DND-41 (cell line): Measurements from ENCODE around the gene CEP95.

Experiments used
- ATAC-seq: fragments of 200-7000 bp; cut with Tn5 transposase; 3 replicates; pipeline ENCODE4 v1.9.1; 2021; ENCODE audit warnings: low read depth; ENCODE audit not compliant: insufficient read depth
- DNase-seq: peaks from one replicate; pipeline ENCODE4 v3.0.0-alpha.2; 2020
- H2AFZ ChIP-seq: 2 replicates; pipeline ENCODE4 v1.6.0; 2012; ENCODE audit warnings: low read depth, low read length
- H3K27ac ChIP-seq: 2 replicates; pipeline ENCODE4 v1.5.1; 2012; ENCODE audit warnings: low read length, inconsistent platforms
- H3K27me3 ChIP-seq: fragments of 200-600 bp; sonication (generic); 2 replicates; pipeline ENCODE4 v1.6.0; 2012; ENCODE audit warnings: low read length, mild to moderate bottlenecking, inconsistent platforms; ENCODE audit not compliant: insufficient read depth, poor library complexity
- H3K36me3 ChIP-seq: 2 replicates; pipeline ENCODE4 v1.5.1; 2012; ENCODE audit warnings: low read length, inconsistent platforms; ENCODE audit not compliant: insufficient read depth
- H3K4me1 ChIP-seq: 2 replicates; pipeline ENCODE4 v1.5.1; 2012; ENCODE audit warnings: mild to moderate bottlenecking, low read length; ENCODE audit not compliant: insufficient read depth
- H3K4me2 ChIP-seq: 2 replicates; pipeline ENCODE4 v1.6.0; 2012; ENCODE audit warnings: mild to moderate bottlenecking, moderate library complexity, low read length, inconsistent platforms; ENCODE audit not compliant: insufficient read depth
- H3K4me3 ChIP-seq, 2 experiments: fragments of 200-600 bp in 1 of 2; shearing (Covaris generic) in 1 of 2; 2 replicates each; pipeline ENCODE4 v1.5.1; 2012 to 2016; ENCODE audit warnings: inconsistent platforms in 2 of 2, low read length in 2 of 2, mild to moderate bottlenecking in 2 of 2, low read depth in 1 of 2, moderate library complexity in 1 of 2
- H3K79me2 ChIP-seq: 2 replicates; pipeline ENCODE4 v1.6.0; 2012; ENCODE audit warnings: low read length, inconsistent platforms; ENCODE audit not compliant: insufficient read depth
- H3K9ac ChIP-seq: 2 replicates; pipeline ENCODE4 v1.6.0; 2012; ENCODE audit warnings: low read depth, mild to moderate bottlenecking, inconsistent platforms, low read length, moderate library complexity
- H3K9me3 ChIP-seq: 2 replicates; pipeline ENCODE4 v1.5.1; 2012; ENCODE audit warnings: low read length, moderate library complexity, mild to moderate bottlenecking, inconsistent platforms; ENCODE audit not compliant: insufficient read depth, severe bottlenecking
- H4K20me1 ChIP-seq: 2 replicates; pipeline ENCODE4 v1.6.0; 2012; ENCODE audit warnings: low read length; ENCODE audit not compliant: insufficient read depth
- EZH2 ChIP-seq: IDR thresholded peaks from 3 replicates; pipeline ENCODE4 v1.6.1; 2012; ENCODE audit warnings: borderline replicate concordance, low read depth, mild to moderate bottlenecking, moderate library complexity, low read length, inconsistent platforms; ENCODE audit not compliant: severe bottlenecking
- TF ChIP-seq, protein P1 (sequence below): IDR thresholded peaks from 2 replicates; pipeline ENCODE4 v1.5.1; 2012; ENCODE audit warnings: borderline replicate concordance, low read length, moderate library complexity, mild to moderate bottlenecking; ENCODE audit not compliant: poor library complexity, severe bottlenecking; ENCODE audit errors: extremely low read depth

The CEP95 gene

GRCh38 chr17:64536913-64537312 lies 30.1 kb downstream of the CEP95 start:
- no peak overlapping the region for H3K4me2 ChIP-seq
- H2AFZ ChIP-seq: no peak overlapping the region
- H3K4me3 ChIP-seq: no peak overlapping the region
- H3K79me2 ChIP-seq: no peaks in the 10 kb centered on the region
- no peaks in the 10 kb centered on the region for H4K20me1 ChIP-seq
- no peak for ATAC-seq
- H3K27me3 ChIP-seq: no peaks in the 10 kb centered on the region
- no peak overlapping the region for H3K27ac ChIP-seq
- H3K9me3 ChIP-seq: no peaks in the 10 kb centered on the region
- no peaks in the 10 kb centered on the region for H3K4me1 ChIP-seq
- H3K36me3 ChIP-seq: peaks cover 88% of the 10 kb centered on the region
- no peak overlapping the region for H3K9ac ChIP-seq
- no peak for TF ChIP-seq EZH2
- TF ChIP-seq, protein P1, sequence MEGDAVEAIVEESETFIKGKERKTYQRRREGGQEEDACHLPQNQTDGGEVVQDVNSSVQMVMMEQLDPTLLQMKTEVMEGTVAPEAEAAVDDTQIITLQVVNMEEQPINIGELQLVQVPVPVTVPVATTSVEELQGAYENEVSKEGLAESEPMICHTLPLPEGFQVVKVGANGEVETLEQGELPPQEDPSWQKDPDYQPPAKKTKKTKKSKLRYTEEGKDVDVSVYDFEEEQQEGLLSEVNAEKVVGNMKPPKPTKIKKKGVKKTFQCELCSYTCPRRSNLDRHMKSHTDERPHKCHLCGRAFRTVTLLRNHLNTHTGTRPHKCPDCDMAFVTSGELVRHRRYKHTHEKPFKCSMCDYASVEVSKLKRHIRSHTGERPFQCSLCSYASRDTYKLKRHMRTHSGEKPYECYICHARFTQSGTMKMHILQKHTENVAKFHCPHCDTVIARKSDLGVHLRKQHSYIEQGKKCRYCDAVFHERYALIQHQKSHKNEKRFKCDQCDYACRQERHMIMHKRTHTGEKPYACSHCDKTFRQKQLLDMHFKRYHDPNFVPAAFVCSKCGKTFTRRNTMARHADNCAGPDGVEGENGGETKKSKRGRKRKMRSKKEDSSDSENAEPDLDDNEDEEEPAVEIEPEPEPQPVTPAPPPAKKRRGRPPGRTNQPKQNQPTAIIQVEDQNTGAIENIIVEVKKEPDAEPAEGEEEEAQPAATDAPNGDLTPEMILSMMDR: no peak
- DNase-seq: no peak

- TF ChIP-seq, protein P1: no peak
- no peak for TF ChIP-seq EZH2
- no peaks in the 10 kb centered on the region for H3K9me3 ChIP-seq
- H3K4me1 ChIP-seq: no peaks in the 10 kb centered on the region
- no peaks in the 10 kb centered on the region for H4K20me1 ChIP-seq
- H3K27me3 ChIP-seq: no peaks in the 10 kb centered on the region
- H3K4me3 ChIP-seq: no peak overlapping the region
- H3K4me2 ChIP-seq: no peak overlapping the region
- H3K9ac ChIP-seq: no peak overlapping the region
- H3K27ac ChIP-seq: no peak overlapping the region
- H3K36me3 ChIP-seq: peaks cover 86% of the 10 kb centered on the region
- DNase-seq (no peak), ATAC-seq (no peak)
- H3K79me2 ChIP-seq: no peaks in the 10 kb centered on the region
- H2AFZ ChIP-seq: no peak overlapping the region
Observed at GRCh38 chr17:64537488-64537887, 30.7 kb downstream of the CEP95 start.

DNA sequence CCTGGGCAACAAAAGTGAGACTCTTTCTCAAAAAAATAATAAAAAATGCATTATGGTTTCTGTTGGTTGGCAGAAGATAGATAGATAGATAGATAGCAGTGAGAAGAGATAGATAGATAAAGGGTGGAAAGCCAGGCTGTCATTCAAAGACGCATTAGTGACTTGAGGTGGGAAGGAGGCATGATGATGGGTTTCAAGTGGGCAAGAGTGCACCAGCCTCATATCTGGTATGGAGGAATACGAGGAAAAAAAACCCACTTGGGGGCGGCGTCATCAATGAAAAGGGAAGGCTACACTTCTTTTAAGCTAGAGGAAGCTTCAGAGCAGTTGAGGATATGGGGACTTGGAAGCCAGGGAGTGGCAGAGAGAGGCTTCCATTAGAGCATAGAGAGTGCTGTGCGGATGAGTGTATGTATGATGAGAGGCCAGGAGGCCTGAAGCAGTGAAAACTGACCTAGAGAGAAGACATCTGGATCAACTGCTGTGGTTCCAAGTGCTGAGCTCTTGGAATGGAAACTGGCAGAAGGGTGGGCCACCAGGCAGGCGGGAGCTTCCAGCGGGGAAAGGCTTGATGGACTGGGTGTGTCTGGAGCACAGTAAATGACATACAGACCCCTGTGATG lies 31.8 kb downstream of the CEP95 start:
- no peak overlapping the region for H3K27ac ChIP-seq
- H3K4me1 ChIP-seq: no peaks in the 10 kb centered on the region
- ATAC-seq (no peak), DNase-seq (no peak)
- peaks cover 80% of the 10 kb centered on the region for H3K36me3 ChIP-seq
- no peak overlapping the region for H3K4me2 ChIP-seq
- H3K79me2 ChIP-seq: no peaks in the 10 kb centered on the region
- no peak overlapping the region for H2AFZ ChIP-seq
- H3K4me3 ChIP-seq: no peak overlapping the region
- H4K20me1 ChIP-seq: no peaks in the 10 kb centered on the region
- H3K9ac ChIP-seq: no peak overlapping the region
- H3K9me3 ChIP-seq: no peaks in the 10 kb centered on the region
- no peaks in the 10 kb centered on the region for H3K27me3 ChIP-seq
- TF ChIP-seq, protein P1: no peak
- TF ChIP-seq EZH2: no peak
